ENCODE data around the gene HLA-C. TPM values are rescaled to one million over a fixed set of nuclear protein-coding genes. Genes with fewer than 3 reads are reported as not detected.

HLA-C gene
- total RNA-seq, 1 donor from 2014 or later: 177 TPM

- Mint-ChIP-seq H3K4me3 (ENCODE audit: unreplicated experiment) (no peak overlapping the region), H3K27ac (ENCODE audit: unreplicated experiment) (no peak overlapping the region)
- peak; percentile 8 for DNase-seq (ENCODE audit: low spot score)
Measured at GRCh38 chr6:31308050-31308844, 36.4 kb upstream of the HLA-C start.

GRCh38 chr6:31307669-31308049 is 35.8 kb upstream of the HLA-C start:
- no peaks in the 10 kb centered on the region for H3K36me3 Mint-ChIP-seq (ENCODE audit: low read depth, unreplicated experiment)
- H3K27me3 Mint-ChIP-seq (ENCODE audit: unreplicated experiment): no peaks in the 10 kb centered on the region
- DNase-seq (ENCODE audit: low spot score): no peak
- TF ChIP-seq, protein P1, sequence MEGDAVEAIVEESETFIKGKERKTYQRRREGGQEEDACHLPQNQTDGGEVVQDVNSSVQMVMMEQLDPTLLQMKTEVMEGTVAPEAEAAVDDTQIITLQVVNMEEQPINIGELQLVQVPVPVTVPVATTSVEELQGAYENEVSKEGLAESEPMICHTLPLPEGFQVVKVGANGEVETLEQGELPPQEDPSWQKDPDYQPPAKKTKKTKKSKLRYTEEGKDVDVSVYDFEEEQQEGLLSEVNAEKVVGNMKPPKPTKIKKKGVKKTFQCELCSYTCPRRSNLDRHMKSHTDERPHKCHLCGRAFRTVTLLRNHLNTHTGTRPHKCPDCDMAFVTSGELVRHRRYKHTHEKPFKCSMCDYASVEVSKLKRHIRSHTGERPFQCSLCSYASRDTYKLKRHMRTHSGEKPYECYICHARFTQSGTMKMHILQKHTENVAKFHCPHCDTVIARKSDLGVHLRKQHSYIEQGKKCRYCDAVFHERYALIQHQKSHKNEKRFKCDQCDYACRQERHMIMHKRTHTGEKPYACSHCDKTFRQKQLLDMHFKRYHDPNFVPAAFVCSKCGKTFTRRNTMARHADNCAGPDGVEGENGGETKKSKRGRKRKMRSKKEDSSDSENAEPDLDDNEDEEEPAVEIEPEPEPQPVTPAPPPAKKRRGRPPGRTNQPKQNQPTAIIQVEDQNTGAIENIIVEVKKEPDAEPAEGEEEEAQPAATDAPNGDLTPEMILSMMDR (IDR thresholded peaks at IDR 0.05; ENCODE audit: unreplicated experiment): no peak
- no peaks in the 10 kb centered on the region for H3K4me1 Mint-ChIP-seq (ENCODE audit: unreplicated experiment)
- no peaks in the 10 kb centered on the region for H3K9me3 Mint-ChIP-seq (ENCODE audit: unreplicated experiment)
- no peak overlapping the region for H3K4me3 Mint-ChIP-seq (ENCODE audit: unreplicated experiment)
- H3K27ac Mint-ChIP-seq (ENCODE audit: unreplicated experiment): no peak overlapping the region

More at GRCh38 chr6:31308050-31308844, 36.4 kb upstream of the HLA-C start:
- H3K4me1 Mint-ChIP-seq (ENCODE audit: unreplicated experiment): no peaks in the 10 kb centered on the region
- no peaks in the 10 kb centered on the region for H3K27me3 Mint-ChIP-seq (ENCODE audit: unreplicated experiment)
- TF ChIP-seq, protein P1 (IDR thresholded peaks at IDR 0.05; ENCODE audit: unreplicated experiment): no peak
- H3K36me3 Mint-ChIP-seq (ENCODE audit: low read depth, unreplicated experiment): no peaks in the 10 kb centered on the region
- H3K9me3 Mint-ChIP-seq (ENCODE audit: unreplicated experiment): no peaks in the 10 kb centered on the region

GRCh38 chr6:31305703-31306219 is 33.9 kb upstream of the HLA-C start:
- Mint-ChIP-seq H3K27ac (ENCODE audit: unreplicated experiment) (no peak overlapping the region), H3K9me3 (ENCODE audit: unreplicated experiment) (no peaks in the 10 kb centered on the region), H3K27me3 (ENCODE audit: unreplicated experiment) (no peaks in the 10 kb centered on the region), H3K4me3 (ENCODE audit: unreplicated experiment) (no peak overlapping the region), H3K36me3 (ENCODE audit: low read depth, unreplicated experiment) (no peaks in the 10 kb centered on the region), H3K4me1 (ENCODE audit: unreplicated experiment) (no peaks in the 10 kb centered on the region)
- TF ChIP-seq, protein P1 (IDR thresholded peaks at IDR 0.05; ENCODE audit: unreplicated experiment): no peak
- DNase-seq (ENCODE audit: low spot score): no peak

DNA sequence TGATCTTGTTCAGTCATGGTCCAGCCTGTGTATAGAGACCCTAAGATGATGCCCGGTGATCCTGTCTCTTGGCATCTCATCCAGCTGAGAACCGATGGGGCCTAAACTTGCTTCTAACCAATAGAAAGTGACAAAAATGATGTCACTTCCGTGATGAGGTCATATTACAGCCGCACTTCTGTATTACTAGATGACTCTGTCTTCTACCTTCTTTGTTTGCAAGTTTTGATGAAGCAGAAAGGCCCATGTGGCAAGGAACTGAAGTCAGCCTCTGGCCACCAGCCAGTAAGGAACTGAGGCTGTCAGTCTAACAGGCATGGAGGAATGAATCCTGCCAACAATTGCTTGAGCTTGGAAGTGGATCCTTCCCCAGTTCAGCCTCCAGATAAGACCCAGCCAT is 32.8 kb upstream of the HLA-C start:
- H3K27me3 Mint-ChIP-seq (ENCODE audit: unreplicated experiment): no peaks in the 10 kb centered on the region
- no peak for DNase-seq (ENCODE audit: low spot score)
- no peaks in the 10 kb centered on the region for H3K4me1 Mint-ChIP-seq (ENCODE audit: unreplicated experiment)
- H3K4me3 Mint-ChIP-seq (ENCODE audit: unreplicated experiment): no peak overlapping the region
- no peak overlapping the region for H3K27ac Mint-ChIP-seq (ENCODE audit: unreplicated experiment)
- no peaks in the 10 kb centered on the region for H3K9me3 Mint-ChIP-seq (ENCODE audit: unreplicated experiment)
- TF ChIP-seq, protein P1 (IDR thresholded peaks at IDR 0.05; ENCODE audit: unreplicated experiment): no peak
- H3K36me3 Mint-ChIP-seq (ENCODE audit: low read depth, unreplicated experiment): no peaks in the 10 kb centered on the region

GRCh38 chr6:31300797-31301196 is 28.9 kb upstream of the HLA-C start:
- peaks cover 3% of the 10 kb centered on the region for H3K27me3 Mint-ChIP-seq (ENCODE audit: unreplicated experiment)
- H3K27ac Mint-ChIP-seq (ENCODE audit: unreplicated experiment): no peak overlapping the region
- TF ChIP-seq, protein P1 (IDR thresholded peaks at IDR 0.05; ENCODE audit: unreplicated experiment): no peak

More at GRCh38 chr6:31300797-31301196, 28.9 kb upstream of the HLA-C start:
- Mint-ChIP-seq H3K9me3 (ENCODE audit: unreplicated experiment) (no peaks in the 10 kb centered on the region), H3K4me1 (ENCODE audit: unreplicated experiment) (no peaks in the 10 kb centered on the region), H3K36me3 (ENCODE audit: low read depth, unreplicated experiment) (no peaks in the 10 kb centered on the region), H3K4me3 (ENCODE audit: unreplicated experiment) (no peak overlapping the region)
- DNase-seq (ENCODE audit: low spot score): no peak

Measured in endothelial cell (in vitro differentiated cells).